Activated CD4-positive, alpha-beta memory T cell treated with anti-CD3 and anti-CD28 coated beads, Interleukin-2, amount 10 ng/mL, durations not matched to agents 7 days and 5 days (primary cell): Measurements from ENCODE around the gene OPN1SW. TPM values are rescaled to one million over a fixed set of nuclear protein-coding genes. Genes with fewer than 3 reads are reported as not detected.

Experiments
- CTCF ChIA-PET: fragments of 350-600 bp; sonication (Branson Sonifier 250); formaldehyde crosslinking; loops from one replicate; lab custom pipeline; 2021; ENCODE audit warnings: antibody characterized with exemption, inconsistent platforms; lab: Charles Lee
- POLR2A ChIA-PET: fragments of 350-600 bp; sonication (Branson Sonifier 250); formaldehyde crosslinking; loops from one replicate; lab custom pipeline; 2021; ENCODE audit warnings: antibody characterized with exemption; lab: Charles Lee
- DNase-seq: peaks from one replicate; pipeline ENCODE4 v3.0.0-alpha.2; 2020
- H3K27ac Mint-ChIP-seq: one replicate; pipeline ENCODE4 v1.8.0; 2021; ENCODE audit warnings: mild to moderate bottlenecking, mixed read lengths
- H3K27me3 Mint-ChIP-seq: one replicate; pipeline ENCODE4 v1.8.0; 2021; ENCODE audit warnings: mixed read lengths
- H3K36me3 Mint-ChIP-seq: one replicate; pipeline ENCODE4 v1.8.0; 2021; ENCODE audit warnings: low read depth, mixed read lengths
- H3K4me1 Mint-ChIP-seq: one replicate; pipeline ENCODE4 v1.8.0; 2021; ENCODE audit warnings: mixed read lengths
- H3K4me3 Mint-ChIP-seq: one replicate; pipeline ENCODE4 v1.8.0; 2021; ENCODE audit warnings: mild to moderate bottlenecking, mixed read lengths
- H3K9me3 Mint-ChIP-seq: one replicate; pipeline ENCODE4 v1.8.0; 2021; ENCODE audit warnings: mixed read lengths
- total RNA-seq, 2 experiments: library from RNA; stranded (reverse); gene quantifications; one replicate each; pipeline ENCODE4 v1.2.3, GENCODE V29; 2021

Gene OPN1SW
- total RNA-seq, 2 experiments from 2014 or later, result not detected

DNA sequence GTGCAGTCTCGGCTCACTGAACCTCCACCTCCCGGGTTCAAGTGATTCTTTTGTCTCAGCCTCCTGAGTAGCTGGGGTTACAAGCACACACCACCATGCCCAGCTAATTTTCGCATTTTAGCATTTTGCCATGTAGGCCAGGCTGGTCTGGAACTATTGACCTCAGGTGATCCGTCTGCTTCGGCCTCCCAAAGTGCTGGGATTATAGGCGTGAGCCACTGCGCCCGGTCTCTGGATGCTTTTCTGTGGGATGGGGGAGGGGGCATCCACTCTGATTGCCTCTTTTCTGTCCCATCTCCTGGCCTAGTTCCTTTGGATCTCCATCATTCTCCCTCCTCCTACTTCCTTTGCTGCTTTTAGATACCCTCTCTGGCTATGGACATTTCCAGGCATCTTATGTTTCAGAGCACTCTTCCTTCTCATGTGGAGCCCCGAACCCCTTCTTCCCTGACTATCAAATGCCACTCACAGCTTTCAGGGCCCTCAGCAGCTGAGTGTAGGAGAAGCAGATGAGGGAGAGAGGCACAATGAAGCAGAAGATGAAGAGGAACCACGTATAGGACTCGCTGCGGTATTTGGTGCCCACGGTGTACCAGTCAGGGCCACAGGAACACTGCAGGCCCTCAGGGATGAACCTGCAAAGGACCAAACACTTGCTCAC, 1.4 kb downstream of the OPN1SW start:
- H3K27me3 Mint-ChIP-seq, result peaks cover 8% of the 10 kb centered on the region
- no peak overlapping the region for H3K4me3 Mint-ChIP-seq
- POLR2A ChIA-PET, result no interaction called here
- CTCF ChIA-PET, result interaction anchor here (0.7 kb wide), 1 partner anchor 593 kb away, joined by 3 read pairs; no protein-coding TSS in a partner anchor
- peaks cover 6% of the 10 kb centered on the region for H3K4me1 Mint-ChIP-seq
- DNase-seq, result no peak
- no peak overlapping the region for H3K27ac Mint-ChIP-seq
- peaks cover 21% of the 10 kb centered on the region for H3K9me3 Mint-ChIP-seq
- peaks cover 72% of the 10 kb centered on the region for H3K36me3 Mint-ChIP-seq

GRCh38 chr7:128773604-128774003, 2.0 kb downstream of the OPN1SW start:
- no peak for DNase-seq
- peaks cover 19% of the 10 kb centered on the region for H3K9me3 Mint-ChIP-seq
- H3K27ac Mint-ChIP-seq, result no peak overlapping the region
- CTCF ChIA-PET, result interaction anchor here (0.7 kb wide), 1 partner anchor 592 kb away, joined by 3 read pairs; no protein-coding TSS in a partner anchor
- no peak overlapping the region for H3K4me3 Mint-ChIP-seq
- H3K27me3 Mint-ChIP-seq, result peaks cover 8% of the 10 kb centered on the region
- peaks cover 6% of the 10 kb centered on the region for H3K4me1 Mint-ChIP-seq
- POLR2A ChIA-PET, result no interaction called here
- H3K36me3 Mint-ChIP-seq, result peaks cover 76% of the 10 kb centered on the region

DNA sequence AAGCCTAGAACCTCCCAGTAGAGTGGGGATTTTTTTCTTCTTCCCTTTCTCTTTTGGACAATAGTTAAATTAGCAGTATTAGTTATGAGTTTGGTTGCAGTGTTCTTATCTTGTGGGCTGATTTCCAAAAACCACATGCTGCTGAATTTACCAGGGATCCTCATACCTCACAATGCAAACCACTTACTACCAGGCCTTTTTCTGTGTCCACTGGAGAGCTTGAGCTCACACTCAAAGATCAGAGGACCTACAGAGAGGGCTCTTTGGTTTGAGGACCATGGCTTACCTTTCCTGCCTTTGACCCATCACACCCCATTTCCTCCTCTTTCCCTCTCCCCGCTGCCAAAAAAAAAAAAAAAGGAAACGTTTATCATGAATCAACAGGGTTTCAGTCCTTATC, 5.4 kb downstream of the OPN1SW start:
- no peak overlapping the region for H3K27ac Mint-ChIP-seq
- CTCF ChIA-PET, result interaction anchor here (0.6 to 0.7 kb wide), 2 partner anchors 30 to 73 kb away, joined by 3 read pairs; no protein-coding TSS in a partner anchor
- no peak for DNase-seq
- no peaks in the 10 kb centered on the region for H3K27me3 Mint-ChIP-seq
- no peak overlapping the region for H3K4me3 Mint-ChIP-seq
- no peaks in the 10 kb centered on the region for H3K9me3 Mint-ChIP-seq
- H3K4me1 Mint-ChIP-seq, result no peaks in the 10 kb centered on the region
- POLR2A ChIA-PET, result no interaction called here
- H3K36me3 Mint-ChIP-seq, result peaks cover 71% of the 10 kb centered on the region

DNA sequence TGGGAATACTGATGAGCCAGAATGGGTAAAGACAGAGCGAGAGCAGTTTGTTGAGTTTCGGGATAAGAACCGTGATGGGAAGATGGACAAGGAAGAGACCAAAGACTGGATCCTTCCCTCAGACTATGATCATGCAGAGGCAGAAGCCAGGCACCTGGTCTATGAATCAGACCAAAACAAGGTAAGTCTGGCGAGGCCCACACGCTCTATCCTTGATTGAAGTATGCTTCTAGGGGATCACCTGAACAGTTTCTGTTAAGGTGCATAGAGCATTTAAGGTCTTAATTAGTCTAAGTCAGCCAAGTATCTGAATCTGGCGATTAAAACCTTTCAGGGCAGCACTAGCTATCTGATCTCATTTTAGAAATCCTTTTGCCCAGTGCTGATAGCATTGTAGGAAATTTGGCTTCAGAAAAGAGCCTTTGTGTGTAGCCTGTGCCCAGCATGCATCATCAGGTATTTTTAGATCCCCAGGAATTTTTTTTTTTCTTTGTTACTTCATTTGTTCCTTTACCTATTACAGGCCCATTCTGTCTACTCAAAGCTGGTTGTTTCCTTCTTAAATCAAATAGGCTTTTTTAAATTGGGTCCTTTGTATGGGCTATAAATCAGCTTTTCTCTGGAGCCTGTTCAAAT, 8.0 kb downstream of the OPN1SW start:
- H3K4me1 Mint-ChIP-seq, result no peaks in the 10 kb centered on the region
- H3K27ac Mint-ChIP-seq, result no peak overlapping the region
- no peak for DNase-seq
- no peaks in the 10 kb centered on the region for H3K27me3 Mint-ChIP-seq
- H3K4me3 Mint-ChIP-seq, result no peak overlapping the region
- CTCF ChIA-PET, result no interaction called here
- H3K9me3 Mint-ChIP-seq, result no peaks in the 10 kb centered on the region
- POLR2A ChIA-PET, result interaction anchor here (2.1 kb wide), 1 partner anchor 28 kb away, joined by 7 read pairs; the partner anchor contains the start of gene CALU
- H3K36me3 Mint-ChIP-seq, result peaks cover 53% of the 10 kb centered on the region

DNA sequence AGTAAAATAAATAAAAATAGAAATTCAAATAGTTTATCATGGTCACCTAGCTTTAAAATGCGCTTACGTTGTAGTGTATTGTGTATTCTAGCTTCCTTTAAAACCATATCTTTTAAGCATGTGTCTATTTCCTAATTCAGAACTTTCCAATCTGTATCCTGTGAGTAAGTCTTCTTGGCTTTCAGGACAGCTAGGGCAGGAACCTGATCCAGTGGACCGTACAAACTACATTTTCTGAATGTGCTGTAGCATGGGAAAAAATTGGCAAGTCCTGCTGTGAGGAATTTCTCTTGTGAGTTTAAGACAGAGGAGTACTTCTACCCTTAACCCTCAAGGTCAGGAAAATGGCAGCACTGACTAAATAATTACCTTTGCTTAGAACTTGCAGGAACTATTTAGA, 12.1 kb downstream of the OPN1SW start:
- no peaks in the 10 kb centered on the region for H3K9me3 Mint-ChIP-seq
- no peak for DNase-seq
- H3K27me3 Mint-ChIP-seq, result no peaks in the 10 kb centered on the region
- no peak overlapping the region for H3K4me3 Mint-ChIP-seq
- no peak overlapping the region for H3K27ac Mint-ChIP-seq
- ChIA-PET CTCF (no interaction called here), POLR2A (no interaction called here)
- H3K36me3 Mint-ChIP-seq, result peaks cover 35% of the 10 kb centered on the region
- H3K4me1 Mint-ChIP-seq, result no peaks in the 10 kb centered on the region

DNA sequence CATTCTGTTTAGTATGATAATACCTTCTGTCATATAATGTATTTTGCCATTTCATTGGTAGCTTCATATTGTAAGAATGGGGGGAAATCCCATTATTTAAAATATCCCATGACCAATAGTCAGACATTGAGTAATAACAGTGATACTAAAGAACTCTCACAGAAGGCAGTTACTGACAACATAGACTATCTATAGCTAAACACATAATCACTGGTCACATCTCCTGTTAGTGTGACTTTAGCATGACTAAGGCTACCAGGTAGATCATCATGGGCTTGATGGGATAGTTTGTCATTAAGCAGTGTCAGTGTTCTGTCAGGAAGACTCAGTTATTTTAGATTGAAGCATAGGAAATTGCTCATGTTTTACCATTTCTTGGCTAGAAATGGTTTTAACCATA, 16.4 kb downstream of the OPN1SW start:
- Mint-ChIP-seq H3K9me3 (no peaks in the 10 kb centered on the region), H3K27me3 (no peaks in the 10 kb centered on the region)

DNA sequence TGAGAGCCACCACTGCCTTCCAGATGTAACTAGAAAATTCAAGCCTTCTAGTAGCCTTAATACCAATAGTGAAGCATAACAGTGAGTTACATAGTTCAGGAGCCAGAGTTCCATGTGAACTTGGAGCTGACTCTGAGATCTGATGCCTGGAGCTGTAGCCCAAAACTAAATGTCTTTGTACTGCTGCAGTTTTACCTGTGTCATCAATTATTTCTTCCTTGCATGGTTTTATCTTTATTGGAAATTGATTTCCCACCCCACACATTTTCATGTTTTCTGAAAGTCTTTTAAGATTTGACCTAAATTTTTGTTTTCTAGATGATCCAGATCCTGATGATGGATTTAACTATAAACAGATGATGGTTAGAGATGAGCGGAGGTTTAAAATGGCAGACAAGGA, 17.0 kb downstream of the OPN1SW start:
- Mint-ChIP-seq H3K4me3 (no peak overlapping the region), H3K36me3 (peaks cover 50% of the 10 kb centered on the region), H3K9me3 (no peaks in the 10 kb centered on the region), H3K27me3 (no peaks in the 10 kb centered on the region), H3K27ac (no peak overlapping the region), H3K4me1 (no peaks in the 10 kb centered on the region)
- no peak for DNase-seq
- POLR2A ChIA-PET, result no interaction called here
- CTCF ChIA-PET, result interaction anchor here (0.9 kb wide), 1 partner anchor 125 kb away, joined by 3 read pairs; no protein-coding TSS in a partner anchor

More for the DNA sequence above, 16.4 kb downstream of the OPN1SW start:
- CTCF ChIA-PET, result interaction anchor here (0.9 kb wide), 1 partner anchor 124 kb away, joined by 3 read pairs; no protein-coding TSS in a partner anchor
- Mint-ChIP-seq H3K36me3 (peaks cover 47% of the 10 kb centered on the region), H3K4me3 (no peak overlapping the region), H3K27ac (no peak overlapping the region), H3K4me1 (no peaks in the 10 kb centered on the region)
- no peak for DNase-seq
- POLR2A ChIA-PET, result no interaction called here

GRCh38 chr7:128757203-128757602, 18.4 kb downstream of the OPN1SW start:
- Mint-ChIP-seq H3K4me3 (no peak overlapping the region), H3K36me3 (peaks cover 53% of the 10 kb centered on the region), H3K9me3 (no peaks in the 10 kb centered on the region), H3K27me3 (no peaks in the 10 kb centered on the region), H3K27ac (no peak overlapping the region), H3K4me1 (no peaks in the 10 kb centered on the region)
- no peak for DNase-seq
- ChIA-PET CTCF (no interaction called here), POLR2A (interaction anchor here (1.1 kb wide), 1 partner anchor 17 kb away, joined by 3 read pairs; no protein-coding TSS in a partner anchor)

- no peaks in the 10 kb centered on the region for H3K27me3 Mint-ChIP-seq
- H3K36me3 Mint-ChIP-seq, result peaks cover 43% of the 10 kb centered on the region
- no peak overlapping the region for H3K4me3 Mint-ChIP-seq
- no peak overlapping the region for H3K27ac Mint-ChIP-seq
- H3K9me3 Mint-ChIP-seq, result no peaks in the 10 kb centered on the region
- ChIA-PET POLR2A (interaction anchor here (1.0 kb wide), 1 partner anchor 16 kb away, joined by 3 read pairs; no protein-coding TSS in a partner anchor), CTCF (interaction anchor here (1.3 kb wide), 1 partner anchor 16 kb away, joined by 5 read pairs; no protein-coding TSS in a partner anchor)
- no peaks in the 10 kb centered on the region for H3K4me1 Mint-ChIP-seq
- DNase-seq, result no peak
Observed at GRCh38 chr7:128755819-128756476, 19.6 kb downstream of the OPN1SW start.

- Mint-ChIP-seq H3K36me3 (peaks cover 41% of the 10 kb centered on the region), H3K27ac (no peak overlapping the region), H3K27me3 (no peaks in the 10 kb centered on the region), H3K4me3 (no peak overlapping the region), H3K9me3 (no peaks in the 10 kb centered on the region), H3K4me1 (no peaks in the 10 kb centered on the region)
- ChIA-PET CTCF (interaction anchor here (1.2 kb wide), 1 partner anchor 12 kb away, joined by 5 read pairs; no protein-coding TSS in a partner anchor), POLR2A (interaction anchor here (2.7 kb wide), 1 partner anchor 16 kb away, joined by 11 read pairs; the partner anchor contains the start of gene CALU)
- no peak for DNase-seq
Observed at GRCh38 chr7:128755075-128755818, 20.3 kb downstream of the OPN1SW start.

DNA sequence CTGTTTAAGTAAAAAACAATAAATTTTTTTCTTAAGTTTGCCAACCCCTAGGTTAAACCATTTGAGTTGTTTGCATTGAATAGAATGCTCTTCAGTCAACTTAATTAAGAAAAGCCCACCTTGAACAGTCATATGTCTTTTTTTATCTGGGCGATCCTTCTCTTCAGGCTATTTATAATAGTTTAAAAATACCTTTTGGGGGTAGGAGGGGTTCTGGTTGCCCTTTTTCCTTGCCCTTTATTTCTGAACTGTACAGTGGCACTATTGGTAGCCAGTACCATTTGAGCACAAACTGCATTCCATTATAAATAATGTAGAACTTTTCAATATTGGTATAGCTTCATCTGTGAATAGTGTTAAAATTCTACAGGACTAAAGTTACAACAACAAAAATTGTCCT, 23.3 kb downstream of the OPN1SW start:
- ChIA-PET POLR2A (no interaction called here), CTCF (no interaction called here)
- H3K4me3 Mint-ChIP-seq, result no peak overlapping the region
- no peaks in the 10 kb centered on the region for H3K27me3 Mint-ChIP-seq
- peaks cover 57% of the 10 kb centered on the region for H3K36me3 Mint-ChIP-seq
- peaks cover 7% of the 10 kb centered on the region for H3K4me1 Mint-ChIP-seq
- no peak overlapping the region for H3K27ac Mint-ChIP-seq
- H3K9me3 Mint-ChIP-seq, result no peaks in the 10 kb centered on the region
- DNase-seq, result no peak

- H3K4me1 Mint-ChIP-seq, result peaks cover 20% of the 10 kb centered on the region
- ChIA-PET CTCF (interaction anchor here (1.1 to 1.4 kb wide), 2 partner anchors 53 to 344 kb away, joined by 3 read pairs; no protein-coding TSS in a partner anchor), POLR2A (interaction anchor here (1.8 kb wide), 1 partner anchor 8 kb away, joined by 11 read pairs; the partner anchor contains the start of gene CALU)
- no peak overlapping the region for H3K4me3 Mint-ChIP-seq
- DNase-seq, result no peak
- no peak overlapping the region for H3K27ac Mint-ChIP-seq
- no peaks in the 10 kb centered on the region for H3K27me3 Mint-ChIP-seq
- H3K36me3 Mint-ChIP-seq, result peaks cover 45% of the 10 kb centered on the region
- no peaks in the 10 kb centered on the region for H3K9me3 Mint-ChIP-seq
Observed at GRCh38 chr7:128747327-128748079, 28.1 kb downstream of the OPN1SW start.
